GM12878 (cell line): ENCODE measurements around the gene ODAPH.
"Not testable (repeated sequence)": the region's sequence is repeated elsewhere in the genome, so short reads cannot be mapped to it uniquely, and the experiment has no call there.

Experiments
- CREB1 ChIP-seq: IDR thresholded peaks from 2 replicates; pipeline ENCODE4 v1.6.1; 2012; ENCODE audit warnings: low read depth, mild to moderate bottlenecking, inconsistent platforms
- RFX5 ChIP-seq: IDR thresholded peaks from 2 replicates; pipeline ENCODE4 v1.6.1; 2011; ENCODE audit warnings: low read depth, low read length, improper control_type of control experiment
- ZNF24 ChIP-seq: fragments of 450-650 bp; IDR thresholded peaks from 2 replicates; pipeline ENCODE4 v1.6.1; 2017; ENCODE audit warnings: antibody characterized with exemption, mild to moderate bottlenecking
- TF ChIP-seq, protein P1 (sequence below), 3 experiments: IDR thresholded peaks in 2 of 3; conservative IDR thresholded peaks in 1 of 3; 2 replicates each; pipeline ENCODE4 v1.5.1; 2011; ENCODE audit warnings: low read depth in 3 of 3, low read length in 3 of 3, mild to moderate bottlenecking in 3 of 3, control low read depth in 2 of 3, moderate library complexity in 2 of 3, inconsistent platforms in 1 of 3, mixed read lengths in 1 of 3; ENCODE audit not compliant: control insufficient read depth in 2 of 3, insufficient read depth in 1 of 3; ENCODE audit errors: extremely low read depth in 1 of 3

DNA sequence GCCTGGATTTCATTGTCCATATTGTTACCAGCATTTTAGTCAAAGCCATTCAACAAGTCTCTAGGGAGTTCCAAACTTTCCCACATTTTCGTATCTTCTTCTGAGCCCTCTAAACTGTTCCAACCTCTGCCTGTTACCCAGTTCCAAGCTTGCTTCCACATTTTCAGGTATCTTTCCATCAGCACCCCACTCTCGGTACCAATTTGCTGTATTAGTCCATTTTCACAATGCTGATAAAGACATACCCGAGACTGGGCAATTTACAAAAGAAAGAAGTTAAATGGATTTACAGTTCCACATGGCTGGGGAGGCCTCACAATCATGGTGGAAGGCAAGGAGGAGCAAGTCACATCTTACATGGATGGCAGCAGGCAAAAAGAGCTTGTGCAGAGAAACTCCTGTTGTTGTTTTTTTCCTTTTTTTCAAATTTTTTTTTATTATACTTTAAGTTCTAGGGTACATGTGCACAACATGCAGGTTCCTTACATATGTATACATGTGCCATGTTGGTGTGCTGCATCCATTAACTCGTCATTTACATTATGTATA, 22.5 kb upstream of the ODAPH start:
- not testable (repeated sequence) for TF ChIP-seq RFX5, CREB1, ZNF24
- TF ChIP-seq, protein P1, sequence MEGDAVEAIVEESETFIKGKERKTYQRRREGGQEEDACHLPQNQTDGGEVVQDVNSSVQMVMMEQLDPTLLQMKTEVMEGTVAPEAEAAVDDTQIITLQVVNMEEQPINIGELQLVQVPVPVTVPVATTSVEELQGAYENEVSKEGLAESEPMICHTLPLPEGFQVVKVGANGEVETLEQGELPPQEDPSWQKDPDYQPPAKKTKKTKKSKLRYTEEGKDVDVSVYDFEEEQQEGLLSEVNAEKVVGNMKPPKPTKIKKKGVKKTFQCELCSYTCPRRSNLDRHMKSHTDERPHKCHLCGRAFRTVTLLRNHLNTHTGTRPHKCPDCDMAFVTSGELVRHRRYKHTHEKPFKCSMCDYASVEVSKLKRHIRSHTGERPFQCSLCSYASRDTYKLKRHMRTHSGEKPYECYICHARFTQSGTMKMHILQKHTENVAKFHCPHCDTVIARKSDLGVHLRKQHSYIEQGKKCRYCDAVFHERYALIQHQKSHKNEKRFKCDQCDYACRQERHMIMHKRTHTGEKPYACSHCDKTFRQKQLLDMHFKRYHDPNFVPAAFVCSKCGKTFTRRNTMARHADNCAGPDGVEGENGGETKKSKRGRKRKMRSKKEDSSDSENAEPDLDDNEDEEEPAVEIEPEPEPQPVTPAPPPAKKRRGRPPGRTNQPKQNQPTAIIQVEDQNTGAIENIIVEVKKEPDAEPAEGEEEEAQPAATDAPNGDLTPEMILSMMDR (IDR thresholded peaks at IDR 0.05 in 2 of 3, conservative IDR thresholded peaks at IDR 0.05 in 1 of 3; ENCODE audit: control insufficient read depth in 2 of 3, extremely low read depth in 1 of 3, insufficient read depth in 1 of 3, low read depth in 3 of 3, low read length in 3 of 3) = not testable (repeated sequence)
